Stimulated activated effector memory CD8-positive, alpha-beta T cell treated with anti-CD3 and anti-CD28 coated beads, Interleukin-12 subunit alpha, Interleukin-12 subunit beta, amount 100 ng/mL, for 72 hours (primary cell): Measurements from ENCODE around the gene TMEM44.
"Not testable (repeated sequence)": the region's sequence is repeated elsewhere in the genome, so short reads cannot be mapped to it uniquely, and the experiment has no call there.

Experiments used
- ATAC-seq: fragments of 150-1000 bp; cut with Tn5 transposase; 2 replicates; pipeline ENCODE4 v1.10.0; 2021
- DNase-seq, 2 donors: peaks; one replicate each; pipeline ENCODE4 v3.0.0; 2021 to 2022; ENCODE audit warnings: low spot score in 2 of 2
- H3K27ac Mint-ChIP-seq: one replicate; pipeline ENCODE4 v1.8.0; 2022; ENCODE audit warnings: mild to moderate bottlenecking, mixed read lengths
- H3K36me3 Mint-ChIP-seq: one replicate; pipeline ENCODE4 v1.8.0; 2022; ENCODE audit warnings: mild to moderate bottlenecking, mixed read lengths
- H3K4me1 Mint-ChIP-seq: one replicate; pipeline ENCODE4 v1.8.0; 2022; ENCODE audit warnings: mixed read lengths
- H3K4me3 Mint-ChIP-seq: one replicate; pipeline ENCODE4 v1.8.0; 2022; ENCODE audit warnings: mild to moderate bottlenecking, mixed read lengths
- H3K9me3 Mint-ChIP-seq: one replicate; pipeline ENCODE4 v1.8.0; 2022; ENCODE audit warnings: mixed read lengths

Gene TMEM44

GRCh38 chr3:194606941-194607340 lies 26.3 kb downstream of the TMEM44 start:
- Mint-ChIP-seq H3K4me3 (no peak overlapping the region), H3K9me3 (no peaks in the 10 kb centered on the region), H3K4me1 (no peaks in the 10 kb centered on the region), H3K36me3 (no peaks in the 10 kb centered on the region), H3K27ac (no peak overlapping the region)
- DNase-seq (no peak), ATAC-seq (no peak)

DNA sequence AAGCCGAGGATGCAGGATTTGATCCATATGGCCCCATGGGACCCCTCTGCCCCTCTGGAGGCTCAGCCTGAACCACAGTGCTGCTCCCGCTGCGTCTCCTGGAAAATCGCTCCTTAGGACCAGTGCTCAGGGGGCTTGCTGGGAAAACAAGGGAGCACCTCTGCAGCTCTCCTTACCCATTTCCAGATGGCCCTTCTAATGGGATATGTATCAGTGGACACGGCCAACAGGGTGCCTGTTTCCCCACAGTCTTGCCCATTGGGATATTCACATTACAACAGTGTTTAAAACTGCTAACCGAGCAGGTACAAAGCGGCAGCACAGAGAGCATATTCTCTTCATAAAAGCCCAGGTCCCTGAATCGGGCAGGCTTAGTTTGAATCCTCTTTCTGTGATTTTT lies 27.1 kb downstream of the TMEM44 start:
- no peak for DNase-seq
- Mint-ChIP-seq H3K9me3 (no peaks in the 10 kb centered on the region), H3K4me1 (no peaks in the 10 kb centered on the region), H3K27ac (no peak overlapping the region), H3K4me3 (no peak overlapping the region), H3K36me3 (no peaks in the 10 kb centered on the region)
- no peak for ATAC-seq

DNA sequence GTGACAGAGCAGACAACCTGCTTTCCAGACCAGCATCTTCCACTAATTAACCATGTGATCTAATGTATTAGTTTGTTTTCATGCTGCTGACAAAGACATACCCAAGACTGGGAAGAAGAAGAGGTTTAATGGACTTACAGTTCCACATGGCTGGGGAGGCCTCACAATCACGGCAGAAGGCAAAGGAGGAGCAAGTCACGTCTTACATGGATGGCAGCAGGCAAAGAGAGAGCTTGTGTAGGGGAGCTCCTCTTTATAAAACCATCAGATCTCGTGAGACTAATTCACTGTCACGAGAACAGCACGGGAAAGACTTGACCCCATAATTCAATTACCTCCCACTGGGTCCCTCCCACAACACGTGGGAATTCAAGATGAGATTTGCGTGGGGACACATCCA lies 27.9 kb downstream of the TMEM44 start:
- H3K9me3 Mint-ChIP-seq, DNase-seq, H3K4me1 Mint-ChIP-seq, H3K4me3 Mint-ChIP-seq, ATAC-seq, H3K36me3 Mint-ChIP-seq: not testable (repeated sequence)
- H3K27ac Mint-ChIP-seq: peak overlapping the region; percentile 32

GRCh38 chr3:194604837-194605236 lies 28.4 kb downstream of the TMEM44 start:
- no peak for ATAC-seq

GRCh38 chr3:194604126-194604525 lies 29.1 kb downstream of the TMEM44 start:
- ATAC-seq: no peak
- Mint-ChIP-seq H3K4me1 (no peaks in the 10 kb centered on the region), H3K36me3 (no peaks in the 10 kb centered on the region), H3K9me3 (no peaks in the 10 kb centered on the region), H3K4me3 (no peak overlapping the region), H3K27ac (no peak overlapping the region)
- DNase-seq: no peak

More at GRCh38 chr3:194604837-194605236, 28.4 kb downstream of the TMEM44 start:
- DNase-seq: no peak
- Mint-ChIP-seq H3K27ac (peak overlapping the region; percentile 32), H3K4me3 (no peak overlapping the region), H3K9me3 (no peaks in the 10 kb centered on the region), H3K4me1 (no peaks in the 10 kb centered on the region), H3K36me3 (no peaks in the 10 kb centered on the region)

DNA sequence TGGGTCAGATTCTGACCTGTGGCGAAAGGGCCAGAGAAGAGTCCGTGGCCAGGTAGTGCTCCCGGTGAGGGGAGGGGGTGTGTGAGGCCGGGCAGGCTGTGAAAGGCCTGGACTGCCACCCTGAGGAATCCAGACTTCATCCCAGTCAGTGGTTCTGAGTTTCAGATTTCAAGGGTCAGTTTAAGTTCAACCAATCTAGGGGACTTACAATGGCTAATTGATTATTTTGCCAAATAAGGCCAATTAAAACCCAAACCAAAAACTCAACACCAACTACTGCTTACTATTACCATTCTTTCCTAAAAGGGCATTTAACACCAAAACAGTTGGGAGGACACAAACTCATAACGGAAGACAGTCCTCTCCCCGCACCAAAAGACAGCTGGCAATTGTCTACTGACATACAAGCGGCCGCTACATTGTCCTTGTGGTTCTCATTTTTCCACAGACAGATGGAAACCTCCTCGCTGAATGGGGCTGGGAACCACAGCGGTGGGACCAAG lies 30.5 kb downstream of the TMEM44 start:
- Mint-ChIP-seq H3K4me3 (no peak overlapping the region), H3K27ac (no peak overlapping the region), H3K36me3 (no peaks in the 10 kb centered on the region), H3K4me1 (no peaks in the 10 kb centered on the region), H3K9me3 (no peaks in the 10 kb centered on the region)
- DNase-seq (no peak), ATAC-seq (no peak)

DNA sequence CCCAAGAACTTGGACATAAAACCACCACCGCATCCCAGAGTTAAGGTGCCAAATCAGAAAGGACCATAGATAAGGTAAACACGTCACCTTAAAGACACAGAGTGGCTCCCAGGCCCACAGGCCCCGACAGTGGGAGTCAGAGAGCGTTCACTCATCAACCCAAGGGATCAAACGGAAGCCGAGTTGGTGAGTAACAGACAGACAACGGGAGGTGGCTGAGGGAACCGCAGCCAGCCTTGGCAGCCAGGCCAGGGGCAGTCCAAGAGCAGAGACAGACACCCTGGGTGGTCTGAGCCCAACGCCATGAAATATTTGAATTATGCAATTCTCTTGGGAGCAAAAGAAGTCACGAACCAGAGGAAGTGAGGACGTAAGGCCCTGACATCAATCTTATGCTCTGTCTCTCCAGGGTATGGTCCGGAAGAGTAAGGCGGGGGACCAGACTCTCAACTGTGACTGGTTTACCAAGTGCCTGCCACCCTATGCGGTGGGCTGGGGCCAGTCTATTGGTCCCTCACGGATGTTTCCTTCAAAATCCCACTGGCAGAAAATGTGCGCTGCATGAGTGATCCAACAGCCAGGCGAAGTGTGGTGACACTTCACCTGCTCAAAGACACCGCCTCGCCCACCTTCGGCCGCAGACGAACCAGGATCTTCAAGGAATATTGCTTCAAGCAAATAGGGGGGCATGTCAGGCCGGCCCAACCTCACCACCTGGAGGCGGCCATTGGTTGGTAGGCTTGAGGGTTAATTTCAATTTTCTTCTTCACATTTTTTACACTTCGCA lies 34.3 kb downstream of the TMEM44 start:
- DNase-seq (no peak), ATAC-seq (no peak)
- Mint-ChIP-seq H3K27ac (no peak overlapping the region), H3K36me3 (no peaks in the 10 kb centered on the region), H3K4me3 (no peak overlapping the region), H3K9me3 (no peaks in the 10 kb centered on the region), H3K4me1 (peaks cover 4% of the 10 kb centered on the region)

- no peak overlapping the region for H3K4me3 Mint-ChIP-seq
- H3K4me1 Mint-ChIP-seq: peaks cover 4% of the 10 kb centered on the region
- H3K36me3 Mint-ChIP-seq: no peaks in the 10 kb centered on the region
- DNase-seq (no peak), ATAC-seq (no peak)
- H3K27ac Mint-ChIP-seq: no peak overlapping the region
- H3K9me3 Mint-ChIP-seq: no peaks in the 10 kb centered on the region
Observed at GRCh38 chr3:194596906-194597305, 36.3 kb downstream of the TMEM44 start.

DNA sequence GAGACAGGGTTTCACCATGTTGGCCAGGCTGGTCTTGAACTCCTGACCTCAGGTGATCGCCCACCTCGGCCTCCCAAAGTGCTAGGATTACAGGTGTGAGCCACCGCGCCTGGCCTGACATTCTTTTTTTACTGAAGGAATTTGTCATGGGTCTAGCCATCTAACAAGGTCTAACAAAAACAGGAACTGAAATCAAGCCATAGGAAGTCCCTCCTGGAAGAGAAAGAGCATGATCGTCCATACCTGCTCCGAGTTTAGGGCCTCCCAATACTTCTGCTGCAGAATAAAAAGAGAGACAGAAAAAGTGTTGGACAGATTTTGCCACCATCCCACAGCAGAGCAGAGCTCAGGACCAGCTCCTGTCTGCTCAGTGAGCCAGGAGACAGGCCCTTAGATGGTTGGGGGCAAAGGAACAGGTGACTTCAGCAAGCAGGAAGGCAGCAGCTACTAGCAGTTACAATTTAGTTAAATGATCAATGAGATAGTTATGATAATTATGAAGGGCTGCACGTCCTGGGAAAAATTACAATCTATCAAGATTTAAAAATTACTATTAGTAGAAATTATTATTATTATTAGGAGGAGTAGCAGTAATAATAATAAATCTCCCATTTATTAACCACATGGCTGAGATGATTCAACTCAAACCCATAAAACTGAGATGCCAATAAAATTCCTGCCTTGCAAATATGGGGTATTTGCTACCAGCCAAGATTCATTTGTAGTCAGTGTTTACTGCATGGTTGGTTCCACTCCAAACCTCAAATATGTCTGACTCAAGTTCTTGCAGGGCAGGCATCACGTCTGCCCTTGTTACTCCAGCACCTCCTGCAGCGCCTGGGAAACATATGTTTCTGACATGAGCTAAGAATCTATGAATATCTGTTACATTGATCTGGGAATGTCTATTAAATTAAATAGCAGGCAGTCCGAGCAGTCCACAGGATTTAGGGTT lies 40.1 kb downstream of the TMEM44 start:
- ATAC-seq: no peak
- Mint-ChIP-seq H3K4me1 (peaks cover 4% of the 10 kb centered on the region), H3K4me3 (no peak overlapping the region), H3K27ac (no peak overlapping the region), H3K9me3 (no peaks in the 10 kb centered on the region), H3K36me3 (no peaks in the 10 kb centered on the region)
- no peak for DNase-seq

- ATAC-seq (no peak), DNase-seq (no peak)
- no peak overlapping the region for H3K4me3 Mint-ChIP-seq
- peaks cover 38% of the 10 kb centered on the region for H3K4me1 Mint-ChIP-seq
- no peaks in the 10 kb centered on the region for H3K9me3 Mint-ChIP-seq
- no peak overlapping the region for H3K27ac Mint-ChIP-seq
- H3K36me3 Mint-ChIP-seq: peaks cover 11% of the 10 kb centered on the region
Observed at GRCh38 chr3:194588741-194589140, 44.5 kb downstream of the TMEM44 start.

- Mint-ChIP-seq H3K4me3 (no peak overlapping the region), H3K9me3 (no peaks in the 10 kb centered on the region), H3K27ac (peak overlapping the region; percentile 1), H3K4me1 (peaks cover 39% of the 10 kb centered on the region), H3K36me3 (peaks cover 12% of the 10 kb centered on the region)
- DNase-seq (no peak), ATAC-seq (no peak)
Observed at GRCh38 chr3:194588236-194588635, 45.0 kb downstream of the TMEM44 start.

DNA sequence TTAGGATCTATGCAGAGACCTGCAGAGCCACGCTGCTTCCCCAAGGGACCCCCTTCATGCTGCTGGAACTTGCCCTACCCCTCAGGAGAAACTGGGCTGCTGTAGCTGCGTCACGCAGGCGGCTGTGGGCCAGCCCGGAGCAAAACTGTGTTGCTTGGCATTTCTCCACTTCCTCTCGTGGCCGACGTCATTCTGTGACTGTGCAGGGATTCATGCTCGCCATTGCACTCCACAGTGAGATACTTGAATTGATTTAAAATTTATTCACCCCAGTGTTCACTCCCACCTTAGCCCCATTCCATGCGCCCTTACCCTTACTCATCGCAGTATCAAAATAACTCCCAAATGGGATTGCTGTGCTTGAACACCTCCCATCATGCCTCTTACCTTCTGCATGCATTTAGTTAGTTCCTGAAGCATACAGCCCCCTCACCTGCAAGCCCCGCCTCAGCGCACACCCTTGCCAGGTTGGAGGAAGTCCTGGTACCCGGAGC lies 45.7 kb downstream of the TMEM44 start:
- no peak overlapping the region for H3K4me3 Mint-ChIP-seq
- peaks cover 12% of the 10 kb centered on the region for H3K36me3 Mint-ChIP-seq
- H3K9me3 Mint-ChIP-seq: no peaks in the 10 kb centered on the region
- ATAC-seq (no peak), DNase-seq (no peak)
- H3K27ac Mint-ChIP-seq: peak overlapping the region; percentile 1
- H3K4me1 Mint-ChIP-seq: peaks cover 39% of the 10 kb centered on the region

- H3K4me3 Mint-ChIP-seq: peak overlapping the region; percentile 1
- H3K4me1 Mint-ChIP-seq: peaks cover 39% of the 10 kb centered on the region
- H3K27ac Mint-ChIP-seq: peak overlapping the region; percentile 1
- H3K36me3 Mint-ChIP-seq: peaks cover 12% of the 10 kb centered on the region
- ATAC-seq (peak; percentile 62), DNase-seq (no peak)
- no peaks in the 10 kb centered on the region for H3K9me3 Mint-ChIP-seq
Observed at GRCh38 chr3:194586836-194587235, 46.4 kb downstream of the TMEM44 start.

DNA sequence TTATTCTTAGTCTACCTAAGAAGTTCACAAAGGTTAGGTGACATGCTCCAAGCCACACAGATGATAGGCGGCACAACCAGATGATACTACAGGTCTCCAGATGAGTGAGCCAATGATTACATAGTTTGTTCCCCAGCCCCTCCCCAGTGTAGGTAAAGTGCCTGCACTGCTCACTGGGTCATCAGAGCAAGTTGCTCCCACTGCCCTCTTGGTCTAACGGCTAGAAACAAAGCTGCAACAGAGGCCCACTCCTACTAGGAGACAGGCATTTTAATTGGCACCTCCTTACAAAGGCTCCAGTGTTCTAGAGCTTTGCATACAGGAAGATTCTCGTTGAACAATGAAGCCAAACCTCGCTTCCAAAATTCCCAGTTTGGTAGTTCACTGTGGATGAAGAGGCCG lies 47.3 kb downstream of the TMEM44 start:
- DNase-seq: no peak
- Mint-ChIP-seq H3K36me3 (peaks cover 12% of the 10 kb centered on the region), H3K9me3 (no peaks in the 10 kb centered on the region), H3K4me3 (peak overlapping the region; percentile 96), H3K4me1 (peaks cover 39% of the 10 kb centered on the region), H3K27ac (peak overlapping the region; percentile 97)
- ATAC-seq: no peak

DNA sequence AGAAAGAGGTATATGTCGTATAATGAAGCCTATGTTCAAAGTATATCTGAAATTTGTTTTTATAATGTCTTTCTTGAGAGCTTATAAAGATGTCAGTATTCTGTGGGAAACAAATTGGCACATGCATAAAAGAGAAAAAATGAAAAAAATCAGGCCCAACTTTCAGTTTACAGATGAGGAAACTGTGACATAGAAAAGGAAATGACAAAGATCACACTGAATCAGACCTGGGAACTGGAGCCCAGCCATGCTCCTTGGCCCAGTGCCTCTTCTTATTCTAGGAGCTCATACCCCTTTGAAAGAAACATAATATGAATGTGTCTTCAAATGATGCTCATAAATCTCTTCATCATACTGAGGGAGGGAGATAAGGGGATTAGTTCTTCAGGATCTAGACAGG lies 48.4 kb downstream of the TMEM44 start:
- DNase-seq (no peak), ATAC-seq (peak; percentile 61)
- Mint-ChIP-seq H3K9me3 (no peaks in the 10 kb centered on the region), H3K4me3 (peak overlapping the region; percentile 96), H3K36me3 (peaks cover 12% of the 10 kb centered on the region), H3K4me1 (peaks cover 39% of the 10 kb centered on the region), H3K27ac (peak overlapping the region; percentile 97)
